NCI-H2227 (cell line): ENCODE measurements around the gene SATB2.

Experiments
- DNase-seq: peaks from one replicate; lab custom pipeline; 2025; ENCODE audit not compliant: unreplicated experiment; lab: John Stamatoyannopoulos, UW

The SATB2 gene

GRCh38 chr2:199407421-199407820 lies 50.3 kb downstream of the SATB2 start:
- DNase-seq = no peak

GRCh38 chr2:199405241-199405640 lies 52.5 kb downstream of the SATB2 start:
- DNase-seq = no peak

- DNase-seq = no peak
These were observed 52.9 kb downstream of the SATB2 start for GRCh38 chr2:199404841-199405240.

- DNase-seq = no peak
These were observed 62.4 kb downstream of the SATB2 start for GRCh38 chr2:199395311-199395710.

GRCh38 chr2:199392363-199392762 lies 65.4 kb downstream of the SATB2 start:
- no peak for DNase-seq

- DNase-seq = peak; percentile 82
These were observed 68.9 kb downstream of the SATB2 start for GRCh38 chr2:199388728-199389268.

GRCh38 chr2:199384043-199384442 lies 73.7 kb downstream of the SATB2 start:
- no peak for DNase-seq

GRCh38 chr2:199383021-199383420 lies 74.7 kb downstream of the SATB2 start:
- no peak for DNase-seq

- no peak for DNase-seq
These were observed 75.6 kb downstream of the SATB2 start for GRCh38 chr2:199382091-199382490.

- DNase-seq = no peak
These were observed 76.2 kb downstream of the SATB2 start for GRCh38 chr2:199381531-199381930.

GRCh38 chr2:199378948-199379650 lies 78.6 kb downstream of the SATB2 start:
- no peak for DNase-seq

- DNase-seq = no peak
These were observed 87.5 kb downstream of the SATB2 start for GRCh38 chr2:199370150-199370780.

- DNase-seq = no peak
These were observed 91.3 kb downstream of the SATB2 start for GRCh38 chr2:199366406-199366805.

GRCh38 chr2:199364153-199364552 lies 93.6 kb downstream of the SATB2 start:
- no peak for DNase-seq

- no peak for DNase-seq
These were observed 101.3 kb downstream of the SATB2 start for GRCh38 chr2:199356412-199356811.

GRCh38 chr2:199348871-199349270 lies 108.9 kb downstream of the SATB2 start:
- DNase-seq = no peak

- DNase-seq = no peak
These were observed 113.7 kb downstream of the SATB2 start for GRCh38 chr2:199344012-199344411.

GRCh38 chr2:199342334-199342733 lies 115.4 kb downstream of the SATB2 start:
- DNase-seq = no peak

GRCh38 chr2:199341123-199341522 lies 116.6 kb downstream of the SATB2 start:
- DNase-seq = no peak

- no peak for DNase-seq
These were observed 117.7 kb downstream of the SATB2 start for GRCh38 chr2:199339891-199340605.

GRCh38 chr2:199336546-199336945 lies 121.2 kb downstream of the SATB2 start:
- DNase-seq = no peak

GRCh38 chr2:199335502-199335901 lies 122.2 kb downstream of the SATB2 start:
- no peak for DNase-seq
